ENCODE measurements around the gene EIF4E2.
A peak's percentile ranks its signal among the peaks of the same experiment; 100 is the strongest.
"Not testable (repeated sequence)": the region's sequence is repeated elsewhere in the genome, so short reads cannot be mapped to it uniquely, and the experiment has no call there.

EIF4E2 gene

GRCh38 chr2:232570481-232570880 is 20.0 kb downstream of the EIF4E2 start:
- DNase-seq = not testable (repeated sequence)

- DNase-seq = no peak
Measured at GRCh38 chr2:232571026-232571474, 20.6 kb downstream of the EIF4E2 start.

GRCh38 chr2:232573042-232573441 is 22.6 kb downstream of the EIF4E2 start:
- no peak for DNase-seq

DNA sequence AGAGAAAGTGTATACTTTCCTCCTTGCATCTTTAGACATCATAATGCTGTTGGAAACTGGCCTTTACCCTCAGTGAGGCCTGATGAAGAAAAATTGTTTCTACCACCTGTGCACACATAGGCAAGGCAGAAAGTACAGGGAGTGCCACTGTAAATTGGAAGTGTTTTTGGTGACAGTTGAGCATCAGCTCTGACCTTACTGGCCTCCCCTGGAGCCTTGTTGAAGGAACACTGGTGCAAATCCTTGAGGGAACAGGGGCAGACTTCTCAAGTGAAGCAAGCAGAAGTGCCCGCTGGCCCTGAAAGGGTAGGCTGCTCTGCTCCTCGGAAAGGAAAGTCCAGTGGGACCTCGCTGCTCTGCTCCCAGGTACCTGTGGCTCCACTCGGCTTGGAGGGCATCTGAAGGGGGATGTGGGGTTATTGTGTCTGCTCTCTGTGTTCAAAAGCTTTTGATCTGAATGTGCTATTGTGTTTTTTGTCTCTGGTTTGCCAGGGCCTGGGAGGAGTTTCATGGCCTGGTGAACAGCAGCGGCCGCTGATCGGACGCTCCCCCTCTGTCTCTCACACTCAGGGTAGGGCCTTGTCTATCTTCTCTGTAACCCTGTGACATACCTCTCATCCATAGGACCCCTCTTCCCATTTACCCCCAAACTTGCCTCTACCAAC is 23.4 kb downstream of the EIF4E2 start:
- DNase-seq = no peak

DNA sequence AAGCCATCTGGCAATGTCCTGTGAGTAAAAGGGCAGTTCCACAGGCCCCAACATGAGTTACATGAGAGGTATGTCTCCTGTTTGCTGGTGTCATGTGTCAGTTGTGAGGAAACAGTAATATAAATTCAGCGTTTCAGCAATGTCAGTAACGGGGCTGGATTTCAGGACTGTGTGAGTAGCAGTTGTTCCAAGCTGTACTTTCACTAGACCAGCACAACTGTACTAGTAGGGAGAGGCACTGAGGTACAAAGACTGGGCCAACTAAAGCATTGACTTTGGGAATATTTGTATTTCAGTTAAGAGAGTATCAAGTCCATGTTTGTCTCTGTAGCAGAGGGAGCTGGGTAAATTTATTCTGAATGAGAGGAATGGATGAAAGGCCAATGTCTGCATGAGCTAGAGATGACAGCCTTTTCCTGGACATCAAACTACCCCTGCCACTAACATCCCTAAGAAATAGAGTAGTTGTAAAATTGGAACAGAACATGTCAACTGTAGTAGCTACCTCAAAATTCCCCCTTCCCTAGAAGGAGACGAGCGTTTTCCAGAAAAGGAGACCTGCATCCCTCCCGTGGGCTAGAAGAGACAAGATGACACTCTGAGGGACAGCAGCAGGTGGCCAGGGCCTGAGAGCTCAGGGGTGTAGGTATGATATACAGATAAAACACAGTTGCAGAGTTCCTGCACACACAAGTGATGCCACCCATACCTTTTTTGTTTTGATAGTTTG is 24.4 kb downstream of the EIF4E2 start:
- no peak for DNase-seq

DNA sequence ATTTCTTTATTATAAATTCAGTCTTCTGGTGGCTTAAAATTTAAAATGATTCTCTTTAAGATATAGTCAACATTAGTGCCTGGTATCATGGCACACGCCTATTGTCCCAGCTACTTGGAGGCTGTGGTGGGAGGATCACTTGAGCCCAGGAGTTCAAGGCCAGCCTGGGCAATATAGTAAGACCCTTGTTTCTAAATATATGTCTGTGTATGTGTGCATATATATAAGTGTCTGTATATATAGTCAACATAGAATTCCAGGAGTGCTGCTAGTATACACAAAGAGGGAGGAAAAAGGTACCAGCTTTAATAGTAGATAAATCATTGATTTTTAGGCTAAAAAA is 24.9 kb downstream of the EIF4E2 start:
- DNase-seq = no peak

GRCh38 chr2:232576995-232577394 is 26.5 kb downstream of the EIF4E2 start:
- no peak for DNase-seq

GRCh38 chr2:232577841-232578240 is 27.4 kb downstream of the EIF4E2 start:
- DNase-seq = no peak

DNA sequence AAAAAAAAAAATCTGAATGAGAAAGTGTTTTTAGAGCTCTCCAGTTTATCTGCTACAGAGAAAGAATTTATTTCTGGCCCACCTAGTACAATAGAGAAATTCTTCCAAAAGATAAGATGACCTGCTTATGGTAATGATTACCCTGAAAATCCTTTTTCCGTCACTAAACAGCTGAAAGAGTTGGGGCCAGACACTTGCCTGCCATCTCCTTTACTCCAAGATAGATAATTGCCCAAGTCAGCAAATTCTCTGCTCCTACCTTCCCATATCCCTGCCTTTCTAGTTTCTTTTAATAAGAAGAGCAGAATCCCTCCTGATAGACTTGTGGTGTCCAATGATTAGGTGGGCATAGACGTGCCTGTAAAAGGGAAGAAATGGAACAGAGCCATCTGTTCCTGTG is 28.1 kb downstream of the EIF4E2 start:
- DNase-seq = no peak

DNA sequence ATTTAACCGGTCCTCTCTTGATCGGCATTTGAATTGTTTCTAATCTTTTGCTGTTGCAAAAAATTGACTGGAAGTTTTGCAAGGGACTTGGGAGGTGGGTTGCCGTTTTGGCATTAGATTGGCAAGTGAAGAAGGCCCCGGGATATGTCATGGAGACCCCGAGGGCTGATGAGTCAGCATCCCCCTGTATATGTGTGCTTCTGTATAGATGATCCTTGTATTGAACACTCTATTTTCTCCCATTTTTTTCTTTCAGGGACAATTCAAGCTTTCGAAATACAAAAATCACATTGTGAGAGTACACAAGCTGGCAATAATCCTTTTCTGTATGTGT is 30.1 kb downstream of the EIF4E2 start:
- DNase-seq = no peak

- DNase-seq = no peak
Measured at GRCh38 chr2:232581725-232582124, 31.2 kb downstream of the EIF4E2 start.

GRCh38 chr2:232584238-232584637 is 33.7 kb downstream of the EIF4E2 start:
- DNase-seq = no peak

DNA sequence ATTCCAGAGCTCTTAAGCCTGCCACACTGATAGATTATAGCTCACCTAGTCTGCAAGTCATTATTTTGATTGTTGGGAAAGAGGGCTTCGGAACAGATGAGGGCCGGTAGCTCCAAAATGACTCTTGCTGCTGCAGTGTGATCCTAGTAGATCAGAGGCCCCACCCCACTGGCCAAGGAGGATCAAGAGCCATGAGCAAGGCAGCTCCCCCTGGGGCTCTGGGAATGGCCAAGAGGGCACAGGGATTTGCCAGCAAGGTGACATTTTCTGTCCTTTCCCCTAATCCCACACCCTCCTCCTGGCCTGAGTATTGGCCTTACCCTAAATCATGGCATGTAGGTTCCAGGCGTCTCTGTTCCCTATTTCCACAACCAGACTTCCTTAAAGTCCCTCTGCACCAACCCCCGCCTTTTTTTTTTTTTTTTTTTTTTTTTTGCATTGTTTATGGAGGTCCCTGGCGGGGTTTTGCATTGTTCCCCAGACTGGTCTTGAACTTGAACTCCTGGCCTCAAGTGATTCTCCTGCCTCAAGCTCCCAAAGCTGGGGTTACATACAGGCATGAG is 36.5 kb downstream of the EIF4E2 start:
- no peak for DNase-seq

- DNase-seq = no peak
Measured at GRCh38 chr2:232587512-232587911, 37.0 kb downstream of the EIF4E2 start.

GRCh38 chr2:232588031-232588430 is 37.5 kb downstream of the EIF4E2 start:
- DNase-seq = no peak

DNA sequence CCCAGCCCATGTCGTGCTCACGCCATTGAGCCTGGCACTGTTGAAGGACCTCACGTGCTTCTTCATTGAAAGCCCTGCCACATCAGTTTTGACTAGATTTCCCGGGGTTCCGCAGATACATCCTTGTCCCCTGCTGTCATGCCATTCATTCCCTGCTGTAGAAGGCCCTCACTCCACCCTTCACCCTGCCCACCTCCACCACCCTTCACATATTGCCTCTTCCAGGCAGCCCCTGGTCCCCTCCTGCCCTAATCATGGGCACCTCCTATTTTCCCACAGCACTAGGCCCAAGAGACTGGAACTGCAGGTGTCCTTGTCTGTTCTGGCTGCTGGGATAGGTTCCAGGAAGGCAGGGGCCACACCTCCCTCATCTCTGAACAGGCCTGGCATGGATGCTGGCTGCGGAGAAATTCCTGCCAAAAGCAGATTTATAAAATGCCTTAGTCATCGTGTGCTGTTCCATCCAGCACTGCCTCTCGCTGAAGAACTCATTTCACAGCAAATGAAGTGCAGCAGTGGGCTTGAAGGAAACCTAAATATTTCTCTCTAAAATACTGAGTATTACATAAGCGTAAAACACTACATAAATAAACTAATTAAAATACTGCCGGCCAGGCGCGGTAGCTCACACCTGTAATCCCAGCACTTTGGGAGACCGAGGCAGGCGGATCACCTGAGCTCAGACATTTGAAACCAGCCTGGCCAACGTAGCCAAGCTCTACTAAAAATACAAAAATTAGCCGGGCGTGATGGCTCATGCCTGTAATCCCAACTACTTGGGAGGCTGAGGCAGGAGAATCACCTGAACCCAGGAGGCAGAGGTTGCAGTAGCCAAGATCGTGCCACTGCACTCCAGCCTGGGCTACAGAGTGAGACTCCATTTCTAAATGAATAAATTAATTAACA is 38.4 kb downstream of the EIF4E2 start:
- no peak for DNase-seq

GRCh38 chr2:232592772-232593395 is 42.4 kb downstream of the EIF4E2 start:
- DNase-seq = no peak

GRCh38 chr2:232593982-232594381 is 43.5 kb downstream of the EIF4E2 start:
- DNase-seq = peak; percentile 68

- no peak for DNase-seq
Measured at GRCh38 chr2:232597362-232598079, 47.0 kb downstream of the EIF4E2 start.

- DNase-seq = no peak
Measured at GRCh38 chr2:232598293-232598692, 47.8 kb downstream of the EIF4E2 start.

- no peak for DNase-seq
Measured at GRCh38 chr2:232600053-232600773, 49.7 kb downstream of the EIF4E2 start.

DNA sequence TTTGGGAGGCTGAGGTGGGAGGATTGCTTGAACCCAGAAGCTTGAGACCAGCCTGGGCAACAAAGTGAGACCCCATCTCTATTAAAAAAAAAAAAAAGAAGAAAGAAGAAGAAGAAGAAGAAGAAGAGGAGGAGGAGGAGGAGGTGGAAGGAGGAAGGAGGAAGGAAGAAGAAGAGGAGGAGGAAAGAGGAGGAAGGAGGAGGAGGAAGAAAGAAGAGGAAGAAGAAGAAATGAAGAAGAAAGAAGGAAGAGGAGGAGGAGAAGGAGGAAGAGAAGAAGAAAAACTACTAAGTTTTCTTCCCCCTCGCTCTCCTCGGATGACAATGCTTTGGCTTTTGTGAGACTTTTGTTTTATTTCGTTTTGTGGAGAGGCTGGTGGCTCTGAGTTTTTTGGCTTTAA is 52.8 kb downstream of the EIF4E2 start:
- no peak for DNase-seq
